ENCODE measurements around the gene C12orf42. TPM values are rescaled to one million over a fixed set of nuclear protein-coding genes. Genes with fewer than 3 reads are reported as not detected.
A peak's percentile ranks its signal among the peaks of the same experiment; 100 is the strongest.

Gene C12orf42
- not detected in 2 replicates for total RNA-seq (2012; rRNA removed)
- polyA plus RNA-seq (2012; rRNA removed), result not detected in 2 replicates
- not detected in 2 replicates for polyA plus RNA-seq (2012; cell fraction: cytosol; rRNA removed)
- not detected in 2 replicates for polyA plus RNA-seq (2012; cell fraction: nucleus; rRNA removed; ENCODE audit: low replicate concordance)
- percentile 0 among the genes with signal in this experiment for Bru-seq, nascent RNA
- percentile 1 among the genes with signal in this experiment for BruChase-seq, experiment 1, labeled RNA remaining after a 6-hour chase
- percentile 0 among the genes with signal in this experiment for BruChase-seq, experiment 2, labeled RNA remaining after a 2-hour chase
- long read RNA-seq, result 0 reads

- dilution Hi-C loops (cut with HindIII; ENCODE audit: low sequenced_read_pairs, unreplicated experiment) (no loop called here), intact Hi-C loops (cut with micrococcal nuclease) (loop anchor here (5.0 kb wide), 1 partner anchor 52 kb away; no protein-coding TSS in a partner anchor), in situ Hi-C loops (cut with MboI; ENCODE audit: low sequenced_read_pairs) (no loop called here)
- H3K79me1 ChIP-seq (ENCODE audit: low read depth in 1 of 2, low read length in 2 of 2), result no peaks in the 10 kb centered on the region
- no peak within 1 kb of the TSS for H3K56ac ChIP-seq (ENCODE audit: extremely low read depth, insufficient read depth, low read length)
- H3K4ac ChIP-seq (ENCODE audit: low read depth, low read length), result no peak within 1 kb of the TSS
- H4K8ac ChIP-seq (ENCODE audit: low read depth in 2 of 2, low read length in 2 of 2), result no peak within 1 kb of the TSS
- H3K18ac ChIP-seq (ENCODE audit: low read depth, low read length), result no peak within 1 kb of the TSS
- no peak within 1 kb of the TSS for H2AK5ac ChIP-seq (ENCODE audit: low read depth, low read length)
- no peak within 1 kb of the TSS for H3K4me3 ChIP-seq (ENCODE audit: insufficient read depth, low read depth, low read length)
- H2BK5ac ChIP-seq (ENCODE audit: low read depth, low read length, poor library complexity, severe bottlenecking), result no peak within 1 kb of the TSS
- no peaks in the 10 kb centered on the region for H4K20me1 ChIP-seq (ENCODE audit: insufficient read depth, low read length)
- H3K9me1 ChIP-seq (ENCODE audit: insufficient read depth, low read length), result no peaks in the 10 kb centered on the region
- H2AFZ ChIP-seq (replicated peaks; ENCODE audit: low read length, poor library complexity), result peak within 1 kb of the TSS; percentile 51
- no peak within 1 kb of the TSS for H4K5ac ChIP-seq (ENCODE audit: low read depth, low read length)
- no peak for DNase-seq
- no peak within 1 kb of the TSS for H3K14ac ChIP-seq (replicated peaks; ENCODE audit: low read depth, low read length)
- no peak within 1 kb of the TSS for H2AK9ac ChIP-seq (replicated peaks; ENCODE audit: low read depth, low read length, poor library complexity)
- H2BK15ac ChIP-seq (ENCODE audit: low read depth, low read length), result no peak within 1 kb of the TSS
- BruUV-seq (replicated peaks), result no TSS peak
- no peaks in the 10 kb centered on the region for H3K9me3 ChIP-seq (ENCODE audit: control insufficient read depth, insufficient read depth, low read length)
- POLR2A ChIA-PET (ENCODE audit: unreplicated experiment), result no interaction called here
- peak; percentile 40; the same call in 1 of the 2 replicates for ATAC-seq (ENCODE audit: low read depth)
- H2BK120ac ChIP-seq (ENCODE audit: low read depth, low read length), result no peak within 1 kb of the TSS
- WGBS, 2 experiments (ENCODE audit: extremely low coverage in 2 of 2, insufficient read length in 1 of 2), result 2% methylated on average over 21 of the region's 77 CpGs; no CpG with 5 or more reads in 1 of the 2 experiments
- H4K91ac ChIP-seq (ENCODE audit: insufficient read depth, low read depth, low read length), result no peak within 1 kb of the TSS
- TF ChIP-seq CHD1 (IDR thresholded peaks at IDR 0.05; ENCODE audit: low read depth, low read length) (no peak), FOS (IDR thresholded peaks at IDR 0.05; ENCODE audit: low read depth, low read length) (no peak), SMC3 (IDR thresholded peaks at IDR 0.05; ENCODE audit: low read depth, low read length) (peak; percentile 27; the same call in 1 of the 2 replicates), MAFK (IDR thresholded peaks at IDR 0.05; ENCODE audit: low read depth, low read length) (no peak), ELK1 (IDR thresholded peaks at IDR 0.05; ENCODE audit: borderline replicate concordance, low read depth, low read length) (no peak), NFE2L2 (IDR thresholded peaks at IDR 0.05; ENCODE audit: low read depth, low read length) (no peak), RAD21 (IDR thresholded peaks at IDR 0.05; ENCODE audit: low read length) (peak; percentile 29), USF2 (IDR thresholded peaks at IDR 0.05; ENCODE audit: low read depth, low read length) (no peak)
- TF ChIP-seq, protein P1, sequence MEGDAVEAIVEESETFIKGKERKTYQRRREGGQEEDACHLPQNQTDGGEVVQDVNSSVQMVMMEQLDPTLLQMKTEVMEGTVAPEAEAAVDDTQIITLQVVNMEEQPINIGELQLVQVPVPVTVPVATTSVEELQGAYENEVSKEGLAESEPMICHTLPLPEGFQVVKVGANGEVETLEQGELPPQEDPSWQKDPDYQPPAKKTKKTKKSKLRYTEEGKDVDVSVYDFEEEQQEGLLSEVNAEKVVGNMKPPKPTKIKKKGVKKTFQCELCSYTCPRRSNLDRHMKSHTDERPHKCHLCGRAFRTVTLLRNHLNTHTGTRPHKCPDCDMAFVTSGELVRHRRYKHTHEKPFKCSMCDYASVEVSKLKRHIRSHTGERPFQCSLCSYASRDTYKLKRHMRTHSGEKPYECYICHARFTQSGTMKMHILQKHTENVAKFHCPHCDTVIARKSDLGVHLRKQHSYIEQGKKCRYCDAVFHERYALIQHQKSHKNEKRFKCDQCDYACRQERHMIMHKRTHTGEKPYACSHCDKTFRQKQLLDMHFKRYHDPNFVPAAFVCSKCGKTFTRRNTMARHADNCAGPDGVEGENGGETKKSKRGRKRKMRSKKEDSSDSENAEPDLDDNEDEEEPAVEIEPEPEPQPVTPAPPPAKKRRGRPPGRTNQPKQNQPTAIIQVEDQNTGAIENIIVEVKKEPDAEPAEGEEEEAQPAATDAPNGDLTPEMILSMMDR (conservative IDR thresholded peaks at IDR 0.05; ENCODE audit: low read depth, low read length), result peak; percentile 39
- no peak within 1 kb of the TSS for H3K9ac ChIP-seq (ENCODE audit: low read depth, low read length)
- H3K23ac ChIP-seq (ENCODE audit: low read depth, low read length), result no peak within 1 kb of the TSS
- no peaks in the 10 kb centered on the region for H3K4me1 ChIP-seq (ENCODE audit: control insufficient read depth, insufficient read depth, low read length)
- H3K4me2 ChIP-seq (ENCODE audit: low read depth, low read length), result peak within 1 kb of the TSS; percentile 17; the same call in 1 of the 2 replicates
- no peaks in the 10 kb centered on the region for H3K36me3 ChIP-seq (ENCODE audit: control insufficient read depth, insufficient read depth, low read length)
- H2BK20ac ChIP-seq (ENCODE audit: low read depth, low read length), result no peak within 1 kb of the TSS
- no peak within 1 kb of the TSS for H3K27ac ChIP-seq (ENCODE audit: insufficient read depth, low read length)
- peaks cover 2% of the 10 kb centered on the region for H3K27me3 ChIP-seq (ENCODE audit: control insufficient read depth, insufficient read depth, low read length)
- CTCF ChIA-PET, result no interaction called here
These were observed at the start of gene C12orf42 for GRCh38 chr12:103495469-103496456. Gene C12orf42, minus strand, starts transcription at chr12:103495968. Its CDS starts 17,542 bp downstream, at chr12:103478426.

Data from IMR-90 (cell line).